NOMO-1 (cell line): Measurements from ENCODE around the gene AP3B2.
"Not testable (repeated sequence)": the region's sequence is repeated elsewhere in the genome, so short reads cannot be mapped to it uniquely, and the experiment has no call there.

Experiments
- DNase-seq, 2 experiments: peaks; one replicate each; lab custom pipeline; 2025; ENCODE audit not compliant: unreplicated experiment in 2 of 2; lab: John Stamatoyannopoulos, UW

AP3B2 gene

GRCh38 chr15:82709421-82710207 lies at the start of gene AP3B2:
Gene AP3B2 (minus strand): TSS chr15:82709875. CDS start chr15:82709706, 169 bp downstream.
- peak; percentile 75 to 91 for DNase-seq

- DNase-seq, result peak; percentile 7 to 74
Measured at GRCh38 chr15:82751308-82751707, 41.6 kb upstream of the AP3B2 start.

- peak in 1 of 2 experiments; percentile 34 for DNase-seq
Measured at GRCh38 chr15:82750831-82751180, 41.1 kb upstream of the AP3B2 start.

- DNase-seq, result peak; percentile 91 to 94
Measured at GRCh38 chr15:82749951-82750830, 40.5 kb upstream of the AP3B2 start.

GRCh38 chr15:82748315-82748714 lies 38.6 kb upstream of the AP3B2 start:
- DNase-seq, result no peak

- no peak for DNase-seq
Measured at GRCh38 chr15:82743810-82744209, 34.1 kb upstream of the AP3B2 start.

GRCh38 chr15:82742134-82742533 lies 32.5 kb upstream of the AP3B2 start:
- DNase-seq, result no peak

- DNase-seq, result no peak
Measured at GRCh38 chr15:82739086-82739485, 29.4 kb upstream of the AP3B2 start.

GRCh38 chr15:82737975-82738374 lies 28.3 kb upstream of the AP3B2 start:
- no peak for DNase-seq

- no peak for DNase-seq
Measured at GRCh38 chr15:82731527-82731926, 21.9 kb upstream of the AP3B2 start.

- DNase-seq, result no peak
Measured at GRCh38 chr15:82730022-82730530, 20.4 kb upstream of the AP3B2 start.

- no peak for DNase-seq
Measured at GRCh38 chr15:82726816-82727215, 17.1 kb upstream of the AP3B2 start.

- DNase-seq, result no peak
Measured at GRCh38 chr15:82715003-82715402, 5.3 kb upstream of the AP3B2 start.

GRCh38 chr15:82714016-82714415 lies 4.3 kb upstream of the AP3B2 start:
- DNase-seq, result no peak

GRCh38 chr15:82712036-82712435 lies 2.4 kb upstream of the AP3B2 start:
- no peak for DNase-seq

GRCh38 chr15:82710926-82711490 lies 1.3 kb upstream of the AP3B2 start:
- no peak for DNase-seq

- DNase-seq, result no peak
Measured at GRCh38 chr15:82710208-82710555, 507 bp upstream of the AP3B2 start.

- peak; percentile 48 to 52 for DNase-seq
Measured at GRCh38 chr15:82709081-82709420, 624 bp downstream of the AP3B2 start.

- not testable (repeated sequence) for DNase-seq
Measured at GRCh38 chr15:82705856-82706255, 3.8 kb downstream of the AP3B2 start.

GRCh38 chr15:82699726-82700125 lies 9.9 kb downstream of the AP3B2 start:
- DNase-seq, result no peak

GRCh38 chr15:82698711-82699345 lies 10.8 kb downstream of the AP3B2 start:
- no peak for DNase-seq
